ENCODE data around the gene NEK10.
A peak's percentile ranks its signal among the peaks of the same experiment; 100 is the strongest.

The NEK10 gene

GRCh38 chr3:27193056-27193455 lies 176.1 kb downstream of the NEK10 start:
- DNase-seq (ENCODE audit: insufficient read length, low spot score) (no peak), FAIRE-seq (no peak)

- no peak for DNase-seq (ENCODE audit: insufficient read length, low spot score)
- no peak for FAIRE-seq
Measured at GRCh38 chr3:27186013-27186412, 183.2 kb downstream of the NEK10 start.

DNA sequence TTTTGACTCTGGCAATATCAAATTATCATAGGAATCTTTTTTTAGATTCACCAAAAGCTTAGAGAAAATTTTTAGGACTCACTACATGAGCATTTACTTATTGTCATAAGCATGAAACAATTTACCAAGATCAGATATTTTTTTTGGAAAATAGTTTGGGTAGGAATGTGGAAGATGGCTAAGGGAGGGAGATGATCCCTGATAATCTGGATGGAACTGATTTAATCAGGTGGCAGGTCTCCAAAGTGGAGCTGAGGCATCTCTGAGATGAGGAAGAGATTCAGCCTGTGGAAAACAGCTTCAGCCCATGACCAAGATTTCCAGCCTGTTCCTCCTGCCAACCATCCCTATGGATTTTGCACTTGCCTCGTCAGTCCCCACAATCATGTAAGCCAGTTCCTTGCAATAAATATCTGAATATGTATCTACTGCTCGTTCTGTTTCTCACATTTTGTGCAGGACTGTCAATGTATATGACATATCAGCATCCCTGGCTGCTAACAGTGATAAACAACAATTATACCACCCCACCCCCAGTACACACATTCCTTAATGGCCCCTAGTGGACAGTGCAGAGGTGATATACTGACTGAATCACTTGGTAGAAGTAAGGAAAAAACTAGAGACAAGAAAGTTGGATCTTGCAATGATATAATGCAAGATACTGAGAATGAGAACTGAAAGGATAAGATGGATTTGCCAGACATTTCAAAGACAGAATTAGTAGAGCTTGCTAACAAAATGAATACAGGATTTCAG lies 183.8 kb downstream of the NEK10 start:
- FAIRE-seq (no peak), DNase-seq (ENCODE audit: insufficient read length, low spot score) (no peak)

DNA sequence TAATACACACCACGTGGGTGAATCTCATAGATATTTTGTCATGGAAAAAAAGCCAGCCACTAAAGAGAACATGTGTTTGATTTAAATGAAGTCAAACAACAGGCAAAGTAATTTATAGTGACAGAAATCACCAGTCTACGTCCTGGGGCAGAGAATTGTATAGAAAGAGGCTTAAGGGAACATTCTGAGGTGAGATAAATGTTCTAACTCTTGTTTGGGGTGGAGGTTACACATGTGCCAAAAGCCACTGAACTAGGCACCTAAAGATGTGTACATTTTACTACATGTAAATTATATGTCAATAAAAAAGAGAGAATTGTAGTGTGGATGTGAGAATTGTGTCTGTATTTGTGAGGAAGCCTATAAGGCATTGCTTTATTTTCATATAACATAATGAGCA lies 184.9 kb downstream of the NEK10 start:
- FAIRE-seq (no peak), DNase-seq (ENCODE audit: insufficient read length, low spot score) (no peak)

DNA sequence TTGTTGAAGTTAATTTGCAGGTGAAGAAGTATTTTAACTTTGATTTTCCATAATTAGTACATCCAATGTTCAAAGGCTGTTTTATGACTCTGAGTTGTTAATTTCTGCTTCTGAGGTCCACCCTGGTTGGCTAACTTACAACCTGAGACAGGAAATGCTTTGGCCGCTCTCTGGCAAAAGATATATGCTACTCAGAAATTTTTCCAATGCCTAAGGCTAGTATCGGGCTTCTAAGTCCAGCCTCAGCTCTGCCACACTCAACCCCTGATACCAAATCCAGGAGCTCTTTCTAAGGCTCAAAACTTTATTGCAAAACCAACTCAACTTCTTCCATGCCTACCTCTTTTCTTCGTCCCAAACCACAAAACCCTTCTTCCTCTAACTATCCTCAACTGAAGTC lies 192.9 kb downstream of the NEK10 start:
- no peak for DNase-seq (ENCODE audit: insufficient read length, low spot score)
- no peak for FAIRE-seq

DNA sequence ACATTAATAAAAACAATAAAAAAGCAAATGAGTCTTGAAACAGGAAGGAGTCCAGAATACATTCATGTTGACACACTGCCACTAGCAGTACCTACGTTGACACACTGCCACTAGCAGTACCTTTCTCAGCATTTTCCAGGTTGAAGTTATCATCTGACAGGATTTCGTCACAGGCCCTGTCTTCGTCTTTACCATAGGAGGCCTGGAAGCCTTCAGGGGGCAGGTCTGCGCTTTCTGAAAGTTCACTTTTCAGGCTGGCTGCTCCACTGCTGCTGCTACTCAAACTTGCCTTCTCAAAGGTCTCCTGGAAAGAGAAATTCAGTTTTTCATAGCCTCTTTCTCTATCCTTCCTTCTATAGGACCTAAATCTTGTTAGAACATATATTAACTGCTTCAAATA lies 194.7 kb downstream of the NEK10 start:
- DNase-seq (ENCODE audit: insufficient read length, low spot score): no peak
- FAIRE-seq: no peak

DNA sequence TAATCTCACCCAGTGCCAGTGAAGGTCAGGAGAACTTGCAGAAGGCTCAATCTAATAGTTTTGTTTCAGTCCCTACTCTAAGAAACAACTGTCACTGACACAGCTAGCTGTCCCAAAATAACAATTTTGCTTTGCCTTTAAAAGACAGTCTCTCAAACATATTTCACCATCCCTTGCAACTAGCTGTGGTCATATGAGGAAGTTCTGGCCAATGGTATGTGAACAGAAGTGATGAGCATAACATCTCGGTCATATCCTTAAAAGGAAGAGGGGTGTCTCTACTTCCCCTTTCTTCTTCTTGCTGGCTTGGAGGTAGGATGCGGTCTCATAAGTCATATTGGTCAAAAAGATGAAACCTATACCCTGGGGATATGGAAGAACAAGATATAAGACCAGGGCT lies 198.1 kb downstream of the NEK10 start:
- DNase-seq (ENCODE audit: insufficient read length, low spot score) (no peak), FAIRE-seq (no peak)

GRCh38 chr3:27166888-27167287 lies 202.3 kb downstream of the NEK10 start:
- peak; percentile 25 for DNase-seq (ENCODE audit: insufficient read length, low spot score)
- no peak for FAIRE-seq

DNA sequence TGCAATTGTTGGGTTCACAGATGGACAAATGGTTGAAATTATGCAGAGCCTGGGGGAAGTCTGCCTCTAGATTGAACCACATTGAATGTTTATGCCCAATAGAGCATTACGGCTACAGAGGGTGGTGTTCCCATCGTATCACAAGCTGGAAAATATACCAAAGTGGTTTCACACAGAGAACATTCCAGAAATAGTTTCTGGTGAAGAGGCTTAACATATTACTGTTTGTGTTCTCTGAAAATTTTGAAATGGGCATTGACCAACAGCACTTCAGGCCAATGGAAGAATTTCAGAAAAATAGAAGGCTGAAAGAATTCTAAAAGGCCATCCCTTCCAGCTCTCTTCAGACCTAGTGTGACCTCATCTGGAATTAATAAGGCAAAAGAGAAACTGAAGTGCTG lies 203.9 kb downstream of the NEK10 start:
- DNase-seq (ENCODE audit: insufficient read length, low spot score) (no peak), FAIRE-seq (no peak)

GRCh38 chr3:27160779-27161287 lies 208.3 kb downstream of the NEK10 start:
- FAIRE-seq: no peak
- no peak for DNase-seq (ENCODE audit: insufficient read length, low spot score)

- FAIRE-seq (no peak), DNase-seq (ENCODE audit: insufficient read length, low spot score) (no peak)
Measured at GRCh38 chr3:27160146-27160545, 209.0 kb downstream of the NEK10 start.

DNA sequence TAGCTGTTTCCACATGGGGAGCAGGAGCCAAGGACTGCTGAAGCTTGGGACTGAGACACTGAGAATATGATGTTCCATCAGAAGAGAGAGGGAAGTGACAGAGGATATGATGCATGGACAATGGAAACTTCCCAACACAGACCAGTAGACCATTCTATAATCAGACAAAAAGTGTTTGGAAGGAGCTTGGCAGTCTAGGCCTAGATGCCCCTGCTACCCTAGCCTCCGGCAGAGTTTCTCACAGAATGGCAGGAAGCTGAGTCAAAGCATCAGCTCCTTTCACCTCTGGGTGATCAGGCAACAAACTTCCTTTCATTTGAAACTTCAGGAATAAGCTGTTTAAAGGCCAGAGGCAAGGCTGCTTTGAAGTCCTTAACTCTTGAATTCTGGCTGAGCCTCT lies 222.0 kb downstream of the NEK10 start:
- no peak for DNase-seq (ENCODE audit: insufficient read length, low spot score)
- FAIRE-seq: no peak

- DNase-seq (ENCODE audit: insufficient read length, low spot score) (no peak), FAIRE-seq (no peak)
Measured at GRCh38 chr3:27146786-27147185, 222.4 kb downstream of the NEK10 start.

GRCh38 chr3:27145719-27146118 lies 223.5 kb downstream of the NEK10 start:
- DNase-seq (ENCODE audit: insufficient read length, low spot score) (no peak), FAIRE-seq (no peak)

- DNase-seq (ENCODE audit: insufficient read length, low spot score) (no peak), FAIRE-seq (no peak)
Measured at GRCh38 chr3:27141668-27142067, 227.5 kb downstream of the NEK10 start.

DNA sequence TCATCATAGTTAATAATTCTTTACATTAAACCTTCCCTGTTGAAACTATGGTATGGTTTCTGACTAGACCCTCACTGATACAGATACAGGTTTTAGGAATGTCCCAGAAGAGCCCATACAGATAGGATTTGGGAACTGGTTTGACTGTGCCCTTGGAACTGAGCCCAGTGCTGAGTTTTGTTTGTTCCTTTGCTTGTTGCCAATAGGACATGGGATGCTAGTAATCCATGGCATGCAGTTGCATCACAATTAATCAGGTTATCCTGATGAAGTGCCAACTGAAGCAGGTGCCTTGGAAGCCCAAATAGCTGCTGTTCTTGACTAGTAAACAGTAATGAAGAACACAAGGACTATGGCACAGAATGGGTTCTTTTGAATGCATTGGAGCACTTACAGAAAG lies 230.6 kb downstream of the NEK10 start:
- no peak for DNase-seq (ENCODE audit: insufficient read length, low spot score)
- no peak for FAIRE-seq

DNA sequence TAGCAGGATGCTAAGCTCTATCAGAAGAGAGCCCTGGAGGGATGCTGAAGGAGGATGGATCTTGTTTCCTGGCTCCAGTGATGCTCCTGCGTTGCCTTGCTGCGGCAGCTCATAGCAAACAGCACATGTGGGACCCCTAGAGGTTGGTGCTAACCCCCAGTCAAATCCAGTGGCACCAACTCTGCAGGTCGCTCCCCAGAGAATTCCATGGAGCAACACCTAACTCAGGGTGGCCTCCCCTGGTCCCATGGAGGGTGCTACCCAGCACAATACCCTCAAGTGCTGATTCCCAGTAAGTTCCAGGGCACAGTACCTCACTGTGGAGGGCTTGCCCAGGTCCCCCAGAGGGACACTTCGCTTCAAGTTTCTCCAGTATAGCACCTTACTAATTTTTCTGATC lies 231.2 kb downstream of the NEK10 start:
- DNase-seq (ENCODE audit: insufficient read length, low spot score): no peak
- FAIRE-seq: no peak

DNA sequence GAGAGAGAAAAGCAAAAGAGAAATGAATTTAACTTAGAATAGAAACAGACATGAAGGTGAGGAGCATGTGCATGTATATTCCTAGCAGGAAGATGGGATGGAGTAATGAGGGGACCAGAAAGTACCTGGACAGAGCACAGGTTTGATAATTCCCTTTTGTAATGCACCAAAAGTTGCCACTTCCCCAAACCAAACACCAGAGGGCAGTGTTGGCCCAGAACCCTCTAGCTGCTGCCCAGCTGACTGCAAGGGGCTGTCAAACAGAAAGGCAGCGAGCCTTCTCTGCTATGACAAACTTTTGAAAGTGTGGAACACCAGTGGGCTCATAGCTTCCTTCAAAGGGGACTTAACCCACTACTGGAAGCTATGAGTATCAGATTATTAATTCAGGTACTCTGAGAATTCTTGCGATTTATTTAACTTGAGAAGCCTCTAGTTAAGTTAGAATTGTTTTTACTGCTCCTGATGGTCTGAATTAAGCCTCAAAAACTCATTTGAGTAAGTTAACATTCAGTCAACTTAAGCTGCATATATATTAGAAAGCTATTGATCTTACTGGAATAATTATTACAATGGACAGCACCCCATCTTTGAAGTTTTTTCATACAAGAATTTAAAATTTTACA lies 234.9 kb downstream of the NEK10 start:
- FAIRE-seq: peak; percentile 71
- DNase-seq (ENCODE audit: insufficient read length, low spot score): peak; percentile 65

- no peak for FAIRE-seq
- no peak for DNase-seq (ENCODE audit: insufficient read length, low spot score)
Measured at GRCh38 chr3:27133060-27133459, 236.1 kb downstream of the NEK10 start.

- DNase-seq (ENCODE audit: insufficient read length, low spot score) (no peak), FAIRE-seq (no peak)
Measured at GRCh38 chr3:27130796-27131195, 238.4 kb downstream of the NEK10 start.

DNA sequence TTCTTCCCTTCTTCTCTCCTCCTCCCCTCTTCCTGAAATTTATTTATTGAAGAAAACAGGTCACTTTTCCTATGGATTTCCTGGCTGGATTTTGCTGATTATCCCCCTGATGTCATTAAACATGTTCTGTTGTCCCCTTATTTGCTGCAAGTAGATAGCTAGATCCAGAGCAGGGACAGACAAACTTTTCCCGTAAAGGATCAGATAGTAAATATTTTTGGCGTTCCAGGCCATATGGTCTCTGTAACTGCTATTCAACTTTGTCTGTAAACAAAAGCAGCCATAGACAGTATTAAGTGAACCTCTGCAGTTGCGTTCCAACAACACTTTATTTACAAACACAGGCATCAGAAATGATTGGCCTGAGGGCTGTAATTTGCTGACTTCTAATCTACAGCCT lies 241.3 kb downstream of the NEK10 start:
- DNase-seq (ENCODE audit: insufficient read length, low spot score): no peak
- no peak for FAIRE-seq

DNA sequence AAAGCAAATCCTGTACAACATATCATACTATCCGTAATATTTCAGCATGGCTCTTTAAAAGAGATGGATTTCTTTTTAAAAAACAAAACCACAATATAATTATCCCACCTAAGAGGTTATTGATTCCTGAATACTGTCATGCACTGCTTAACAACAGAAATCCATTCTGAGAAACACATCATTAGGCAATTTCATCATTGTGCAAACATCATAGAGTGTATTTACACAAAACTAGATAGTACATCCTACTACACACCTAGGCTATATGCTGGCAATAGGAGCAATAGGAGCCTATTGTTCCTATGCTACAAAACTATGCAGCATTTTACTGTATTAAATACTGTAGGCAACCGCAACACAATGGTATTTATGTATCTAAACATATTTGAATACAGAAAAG lies 242.0 kb downstream of the NEK10 start:
- DNase-seq (ENCODE audit: insufficient read length, low spot score) (no peak), FAIRE-seq (no peak)

Measured in HTR-8/SVneo (cell line).